IPS-18c (cell line): ENCODE measurements around the gene PTCD2.
"Not testable (repeated sequence)": the region's sequence is repeated elsewhere in the genome, so short reads cannot be mapped to it uniquely, and the experiment has no call there.

ENCODE experiments used
- H3K4me3 ChIP-seq: 2 replicates; pipeline ENCODE4 v1.7.0; 2013; ENCODE audit warnings: low read depth, mild to moderate bottlenecking, low read length, moderate library complexity; ENCODE audit not compliant: insufficient read depth
- H3K9me3 ChIP-seq: one replicate; pipeline ENCODE4 v1.6.1; 2013; ENCODE audit warnings: mild to moderate bottlenecking, low read length, moderate library complexity; ENCODE audit not compliant: control insufficient read depth, insufficient read depth

The PTCD2 gene

DNA sequence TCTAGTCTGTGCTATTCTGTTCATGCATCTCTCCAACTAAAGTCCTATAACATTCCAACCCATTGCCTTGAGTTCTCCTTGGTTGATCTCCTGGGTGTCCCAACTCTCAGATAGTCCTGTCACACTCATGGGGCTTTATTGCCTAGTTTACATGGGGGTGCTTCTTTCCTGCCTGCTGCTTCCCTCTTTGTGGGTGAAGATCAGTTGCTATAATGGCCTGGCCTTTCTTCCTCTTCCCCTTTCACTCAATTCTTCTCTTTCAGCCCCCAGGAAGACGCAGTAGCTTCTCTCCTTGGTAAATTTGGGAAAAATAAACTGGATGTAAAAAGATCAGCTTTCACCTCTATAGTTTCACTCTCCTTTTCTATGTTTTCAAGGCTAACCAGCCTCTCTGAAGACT lies 66.5 kb downstream of the PTCD2 start:
- Histone ChIP-seq H3K9me3 (no peaks in the 10 kb centered on the region), H3K4me3 (no peak overlapping the region)

DNA sequence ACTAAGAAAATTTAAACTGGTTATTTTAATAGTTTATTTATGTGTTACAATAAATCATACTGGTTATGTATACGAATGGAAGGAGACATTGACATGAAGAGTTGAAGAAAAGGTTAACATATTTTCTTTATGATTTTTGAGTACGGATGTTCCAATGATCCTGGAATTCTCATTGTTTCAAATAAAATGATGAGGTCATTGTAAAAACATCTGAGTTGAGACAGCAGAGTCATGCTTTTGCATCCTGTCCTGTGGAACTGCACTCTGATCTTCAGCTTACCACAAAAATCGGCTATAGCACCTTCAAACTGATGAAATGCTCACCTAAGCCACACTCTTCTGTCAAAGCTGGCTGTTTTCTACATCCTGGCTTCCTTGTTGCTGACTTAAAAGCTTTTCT lies 67.8 kb downstream of the PTCD2 start:
- Histone ChIP-seq H3K4me3 (no peak overlapping the region), H3K9me3 (no peaks in the 10 kb centered on the region)

DNA sequence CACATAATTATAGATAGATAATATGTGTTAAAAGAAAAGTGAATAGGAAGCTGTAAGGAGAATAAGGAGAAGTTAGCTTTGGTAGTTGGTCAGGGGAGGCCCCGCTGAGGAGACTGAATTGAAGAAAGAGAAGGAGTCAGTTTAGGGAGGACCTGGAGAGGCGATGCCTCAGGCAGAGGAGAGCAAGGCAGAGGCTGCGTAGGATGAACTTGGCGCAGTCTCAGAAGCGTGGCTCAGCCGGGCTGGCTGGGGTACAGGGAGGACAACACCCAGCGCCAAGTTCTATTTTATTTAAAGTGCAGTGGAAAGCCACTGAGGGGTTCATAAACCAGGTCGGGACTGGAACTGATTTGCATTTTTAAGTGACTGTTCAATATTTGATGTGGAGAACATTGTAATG lies 68.5 kb downstream of the PTCD2 start:
- no peaks in the 10 kb centered on the region for H3K9me3 ChIP-seq
- H3K4me3 ChIP-seq: no peak overlapping the region

DNA sequence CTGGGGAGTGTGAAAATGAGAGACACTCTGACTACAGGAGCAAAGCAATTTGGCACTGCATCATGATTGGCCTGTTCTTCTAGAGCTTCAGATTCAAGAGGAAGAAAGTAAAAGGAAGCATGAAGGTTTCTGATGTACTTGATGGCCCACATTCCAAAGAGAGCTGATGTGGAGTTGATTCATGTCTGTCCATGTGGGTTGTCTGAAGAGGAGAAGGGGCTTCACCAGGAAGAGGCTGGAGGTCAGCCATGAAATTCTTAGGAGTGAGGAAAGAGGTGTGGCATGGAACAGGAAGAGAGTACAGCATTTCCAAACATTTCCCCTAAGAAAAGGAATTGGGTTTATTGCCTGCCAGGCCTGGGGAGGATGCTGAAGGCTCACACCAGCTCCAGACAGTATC lies 70.7 kb downstream of the PTCD2 start:
- Histone ChIP-seq H3K4me3 (no peak overlapping the region), H3K9me3 (no peaks in the 10 kb centered on the region)

DNA sequence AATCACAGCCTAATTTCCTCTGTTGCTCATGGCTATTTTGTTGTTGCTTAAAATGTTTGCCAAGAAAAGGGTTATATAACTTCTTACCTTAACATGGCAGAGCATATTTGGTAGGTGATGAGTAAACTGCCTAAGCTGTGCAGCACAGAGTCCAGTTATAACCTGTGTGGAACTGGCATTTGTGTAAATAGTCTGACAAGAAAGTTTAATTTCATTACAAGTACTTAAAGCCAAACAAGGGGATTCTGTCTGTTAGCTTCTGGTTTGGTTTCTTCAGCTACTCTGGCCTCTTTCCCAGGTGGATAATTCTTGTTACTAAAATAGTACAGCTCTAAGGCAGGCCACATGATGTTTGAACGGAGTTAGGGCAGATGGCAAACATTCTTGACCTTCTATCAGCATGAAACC lies 72.2 kb downstream of the PTCD2 start:
- H3K9me3 ChIP-seq: no peaks in the 10 kb centered on the region
- H3K4me3 ChIP-seq: no peak overlapping the region

DNA sequence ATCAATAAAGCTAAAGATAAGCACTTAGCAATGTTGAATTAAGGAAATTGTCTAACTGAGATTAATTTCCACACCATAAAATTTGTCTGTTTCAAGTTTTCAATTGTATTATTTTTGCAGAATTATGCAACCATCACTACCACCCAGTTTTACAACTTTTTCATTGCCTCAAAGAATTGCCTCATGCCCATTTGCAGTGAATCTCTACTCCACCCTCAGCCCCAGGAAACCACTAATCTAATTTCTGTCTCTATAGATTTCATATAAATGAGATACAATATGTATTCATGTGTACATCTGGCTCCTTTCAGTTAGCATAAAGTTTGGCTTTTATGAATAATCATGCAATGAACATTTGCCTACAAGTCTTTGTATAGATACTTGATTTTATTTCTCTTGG lies 72.9 kb downstream of the PTCD2 start:
- Histone ChIP-seq H3K9me3 (no peaks in the 10 kb centered on the region), H3K4me3 (no peak overlapping the region)

DNA sequence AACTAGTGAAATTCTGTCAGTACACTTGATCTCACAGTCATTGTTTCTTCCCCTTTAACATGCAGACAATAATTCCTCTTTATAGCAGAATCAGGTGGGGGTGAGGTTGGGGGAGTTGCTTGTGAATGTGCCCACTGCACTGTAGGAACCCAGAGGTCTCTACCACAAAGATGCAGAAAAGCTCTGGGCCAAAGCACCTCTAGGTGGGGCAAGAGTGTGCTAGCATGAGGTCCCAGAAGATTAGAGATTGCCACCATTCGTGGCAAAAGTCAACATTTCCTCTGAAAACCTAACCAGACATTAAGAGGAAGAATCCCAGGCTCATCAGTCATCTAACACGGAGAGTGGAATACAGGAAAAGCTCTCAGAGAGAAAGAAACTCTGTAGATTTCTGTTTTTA lies 74.5 kb downstream of the PTCD2 start:
- Histone ChIP-seq H3K9me3 (no peaks in the 10 kb centered on the region), H3K4me3 (no peak overlapping the region)

DNA sequence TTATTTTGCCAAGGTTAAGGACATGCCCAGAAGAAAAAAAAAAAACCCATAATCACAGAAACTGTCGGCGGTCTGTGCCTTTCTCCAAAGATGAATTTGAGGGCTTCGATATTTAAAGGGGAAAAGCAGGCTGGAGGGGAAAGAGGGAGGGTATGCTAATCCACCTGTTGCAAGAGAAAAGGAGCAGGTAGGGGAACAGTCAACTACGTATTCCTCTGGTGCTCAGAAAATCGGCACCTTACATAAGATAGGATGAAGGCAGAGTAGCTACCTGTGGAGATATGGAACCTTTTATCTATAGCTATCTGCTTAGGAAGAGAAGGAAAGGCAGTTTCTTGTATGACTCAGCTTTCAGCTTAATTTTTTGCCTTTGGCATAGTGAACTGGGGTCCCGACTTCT lies 77.7 kb downstream of the PTCD2 start:
- Histone ChIP-seq H3K9me3 (no peaks in the 10 kb centered on the region), H3K4me3 (no peak overlapping the region)

DNA sequence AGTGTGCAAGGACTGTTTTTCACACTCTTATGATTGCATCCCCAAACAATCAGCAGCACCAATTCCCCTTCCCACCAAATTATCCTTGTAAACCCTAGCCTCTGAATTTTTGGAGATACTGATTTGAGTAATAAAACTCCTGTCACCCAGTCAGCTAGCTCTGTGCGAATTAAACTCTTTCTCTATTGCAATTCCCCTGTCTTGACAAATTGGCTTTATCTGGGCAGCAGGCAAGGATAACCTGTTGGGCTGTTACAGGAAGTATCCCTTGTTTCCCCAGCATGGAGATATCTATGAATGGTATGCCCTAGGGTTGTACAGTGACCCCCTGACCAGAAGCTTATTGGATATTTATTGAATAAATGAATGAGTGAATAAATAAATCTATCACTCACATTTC lies 80.8 kb downstream of the PTCD2 start:
- Histone ChIP-seq H3K9me3 (no peaks in the 10 kb centered on the region), H3K4me3 (no peak overlapping the region)

DNA sequence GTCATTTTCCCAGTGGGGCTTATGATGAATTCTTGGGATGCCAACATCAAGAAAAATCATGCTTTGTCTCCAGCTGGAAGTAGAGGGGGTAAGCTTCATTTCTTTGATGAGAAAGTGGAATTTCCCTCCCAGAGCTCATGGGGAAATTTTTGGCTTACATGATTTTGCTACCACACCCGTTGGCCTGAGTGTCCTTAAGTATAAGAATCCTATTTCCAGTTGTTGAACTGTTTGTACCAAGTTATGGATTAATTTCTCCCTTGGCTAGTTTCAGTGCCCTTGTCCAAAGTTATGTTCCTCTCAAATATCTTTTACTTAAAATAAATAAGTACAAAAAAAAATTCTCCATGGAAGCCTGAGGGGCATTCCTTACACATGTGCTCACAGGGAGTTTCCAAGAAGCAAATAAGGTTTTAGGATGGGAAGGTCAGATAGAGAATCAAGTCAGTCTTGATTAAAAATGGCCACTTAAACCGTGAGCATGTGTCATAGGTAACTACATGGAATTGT lies 82.3 kb downstream of the PTCD2 start:
- H3K4me3 ChIP-seq: no peak overlapping the region
- no peaks in the 10 kb centered on the region for H3K9me3 ChIP-seq

DNA sequence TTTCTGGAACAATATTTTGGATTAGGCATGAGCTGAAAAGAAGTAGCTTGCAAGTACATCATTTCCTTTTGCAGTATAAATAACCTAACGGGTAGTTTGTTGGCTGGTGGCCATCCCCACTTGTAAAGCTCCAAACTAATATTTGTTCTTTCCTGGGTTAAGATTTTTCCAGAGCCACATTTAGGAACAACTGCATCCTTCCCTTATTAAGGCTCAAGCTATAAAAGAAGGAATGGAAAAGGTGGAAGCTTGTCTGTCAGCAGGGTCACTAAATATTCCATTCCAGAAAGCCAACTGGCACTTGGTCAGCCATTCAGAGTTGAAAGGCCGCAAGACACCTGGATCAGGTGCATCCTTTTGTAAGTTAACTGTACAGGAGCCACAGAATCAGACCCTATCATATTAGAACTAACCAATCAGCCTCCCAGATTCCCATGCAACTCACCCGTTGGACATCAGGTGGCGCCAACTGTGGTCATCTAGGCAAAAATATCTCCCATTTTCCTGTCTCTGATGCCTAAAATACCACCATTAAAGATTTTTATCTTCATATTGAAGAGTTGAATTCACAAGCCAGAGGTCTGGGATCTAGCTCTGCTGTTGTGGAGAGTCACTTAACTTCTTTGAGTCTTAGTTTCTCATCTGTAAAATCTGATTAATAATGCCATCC lies 82.9 kb downstream of the PTCD2 start:
- Histone ChIP-seq H3K4me3 (no peak overlapping the region), H3K9me3 (no peaks in the 10 kb centered on the region)

DNA sequence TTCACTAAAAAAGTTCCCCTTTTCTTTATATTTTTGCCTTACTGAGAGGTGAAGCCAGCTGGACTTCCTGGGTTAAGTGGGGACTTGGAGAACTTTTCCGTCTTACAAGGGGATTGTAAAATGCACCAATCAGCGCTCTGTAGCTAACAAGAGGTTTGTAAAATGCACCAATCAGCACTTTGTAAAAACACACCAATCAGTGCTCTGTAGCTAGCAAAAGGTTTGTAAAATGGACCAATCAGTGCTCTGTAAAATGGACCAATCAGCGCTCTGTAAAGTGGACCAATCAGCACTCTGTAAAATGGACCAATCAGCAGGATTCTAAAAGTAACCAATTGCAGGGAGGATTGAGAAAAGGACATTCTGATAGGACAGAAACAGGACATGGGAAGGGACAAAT lies 84.6 kb downstream of the PTCD2 start:
- H3K4me3 ChIP-seq, H3K9me3 ChIP-seq: not testable (repeated sequence)

DNA sequence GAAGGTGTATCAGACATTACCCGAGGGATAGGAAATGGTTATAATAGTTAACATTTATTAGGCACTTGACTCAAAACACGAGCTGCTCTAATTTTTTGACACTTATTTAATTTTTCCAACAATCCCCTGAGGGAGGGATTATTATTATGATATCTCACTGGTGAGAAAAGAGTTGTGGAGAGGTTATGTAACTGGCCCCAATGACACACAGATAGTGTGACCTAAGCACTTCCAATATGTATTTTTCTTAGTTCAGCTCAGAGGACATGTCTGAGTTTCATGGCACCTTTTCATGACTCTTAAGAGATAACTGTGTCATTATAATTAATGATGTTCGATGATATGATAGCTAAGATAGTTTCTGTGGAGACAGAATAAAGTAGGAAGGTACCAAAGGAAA lies 86.9 kb downstream of the PTCD2 start:
- H3K9me3 ChIP-seq: no peaks in the 10 kb centered on the region
- no peak overlapping the region for H3K4me3 ChIP-seq

DNA sequence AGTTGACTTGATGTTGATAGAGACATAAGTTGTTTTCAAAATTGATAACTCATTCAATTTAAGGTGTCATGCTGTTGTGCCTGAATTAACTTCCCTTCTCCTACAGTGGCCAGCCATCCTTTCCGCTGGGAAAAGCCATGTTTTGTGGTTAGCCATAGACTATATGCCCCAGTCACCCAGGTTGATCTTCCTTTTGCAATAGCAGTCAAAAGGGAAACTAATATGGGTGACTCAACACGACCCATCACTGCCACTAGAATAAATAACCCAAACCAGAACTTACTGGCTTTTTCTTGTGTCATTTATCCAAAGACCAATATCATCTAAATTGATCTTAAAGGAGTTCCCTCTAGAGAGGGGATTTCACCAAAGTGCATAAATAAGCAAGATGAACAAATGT lies 87.4 kb downstream of the PTCD2 start:
- no peaks in the 10 kb centered on the region for H3K9me3 ChIP-seq
- H3K4me3 ChIP-seq: no peak overlapping the region

DNA sequence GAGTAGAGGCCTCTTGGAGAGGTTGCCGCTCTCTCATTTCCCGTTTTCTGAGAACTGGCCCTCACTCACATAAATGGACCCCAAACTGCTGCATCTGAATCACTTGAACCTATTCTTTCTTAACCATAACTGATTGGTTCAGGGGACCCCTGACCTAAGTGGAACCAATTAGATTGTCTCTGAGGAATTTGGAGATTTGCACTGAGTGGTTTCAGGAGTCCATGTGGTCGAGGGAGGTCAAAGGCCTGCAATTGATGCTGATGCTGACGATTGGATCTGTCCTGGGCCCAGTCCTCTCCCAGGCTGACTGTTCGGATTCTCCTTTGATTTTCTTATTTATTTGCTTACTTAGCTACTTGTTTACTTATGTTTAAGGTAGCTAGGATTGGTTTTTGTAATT lies 88.0 kb downstream of the PTCD2 start:
- Histone ChIP-seq H3K4me3 (no peak overlapping the region), H3K9me3 (no peaks in the 10 kb centered on the region)

DNA sequence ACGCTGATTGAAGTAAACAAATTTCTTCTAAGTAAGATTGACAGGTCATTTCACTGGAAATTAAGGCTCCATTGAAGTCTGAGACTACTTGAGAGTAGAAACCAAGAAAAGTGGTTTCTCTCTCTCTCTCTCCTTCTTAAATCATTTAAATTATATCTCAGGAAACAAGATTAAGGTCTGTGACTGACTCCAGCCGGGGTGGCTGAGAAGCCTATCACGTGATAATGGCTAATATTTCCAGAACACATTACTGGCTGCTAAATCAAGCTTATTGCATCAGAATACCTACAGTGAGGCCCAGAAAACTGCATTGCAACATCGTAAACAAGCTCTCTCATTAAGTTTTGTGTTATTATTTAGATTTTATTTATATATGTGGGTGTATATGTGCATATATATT lies 88.4 kb downstream of the PTCD2 start:
- Histone ChIP-seq H3K4me3 (no peak overlapping the region), H3K9me3 (no peaks in the 10 kb centered on the region)

DNA sequence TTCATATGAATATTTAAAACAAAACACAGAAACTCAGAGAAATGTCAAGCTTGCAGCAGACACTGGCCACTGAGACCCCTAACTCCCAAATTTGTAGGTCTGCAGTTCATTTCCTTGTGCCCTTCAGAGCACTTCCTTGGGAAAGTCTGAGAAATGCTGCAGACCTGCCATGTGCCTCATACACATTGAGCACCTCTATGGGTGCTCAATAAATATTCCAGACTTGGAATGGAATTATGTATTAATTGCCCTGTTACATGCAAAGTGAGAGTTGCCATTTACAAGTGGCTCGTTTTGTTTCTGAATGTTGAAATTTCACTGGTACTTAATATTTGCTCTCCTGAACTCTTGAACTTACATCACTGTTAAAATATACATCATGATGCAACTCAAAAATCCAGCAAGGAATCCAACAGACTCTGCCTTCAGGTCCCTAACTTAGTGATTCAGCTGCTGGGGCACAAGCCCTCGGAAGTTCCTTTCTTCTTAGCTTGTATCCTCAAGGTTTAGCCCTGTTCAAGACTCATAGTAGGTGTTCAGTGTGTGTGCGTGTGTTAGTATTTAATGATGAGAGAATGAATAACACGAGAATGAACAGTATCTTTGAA lies 90.6 kb downstream of the PTCD2 start:
- Histone ChIP-seq H3K9me3 (no peaks in the 10 kb centered on the region), H3K4me3 (no peak overlapping the region)

DNA sequence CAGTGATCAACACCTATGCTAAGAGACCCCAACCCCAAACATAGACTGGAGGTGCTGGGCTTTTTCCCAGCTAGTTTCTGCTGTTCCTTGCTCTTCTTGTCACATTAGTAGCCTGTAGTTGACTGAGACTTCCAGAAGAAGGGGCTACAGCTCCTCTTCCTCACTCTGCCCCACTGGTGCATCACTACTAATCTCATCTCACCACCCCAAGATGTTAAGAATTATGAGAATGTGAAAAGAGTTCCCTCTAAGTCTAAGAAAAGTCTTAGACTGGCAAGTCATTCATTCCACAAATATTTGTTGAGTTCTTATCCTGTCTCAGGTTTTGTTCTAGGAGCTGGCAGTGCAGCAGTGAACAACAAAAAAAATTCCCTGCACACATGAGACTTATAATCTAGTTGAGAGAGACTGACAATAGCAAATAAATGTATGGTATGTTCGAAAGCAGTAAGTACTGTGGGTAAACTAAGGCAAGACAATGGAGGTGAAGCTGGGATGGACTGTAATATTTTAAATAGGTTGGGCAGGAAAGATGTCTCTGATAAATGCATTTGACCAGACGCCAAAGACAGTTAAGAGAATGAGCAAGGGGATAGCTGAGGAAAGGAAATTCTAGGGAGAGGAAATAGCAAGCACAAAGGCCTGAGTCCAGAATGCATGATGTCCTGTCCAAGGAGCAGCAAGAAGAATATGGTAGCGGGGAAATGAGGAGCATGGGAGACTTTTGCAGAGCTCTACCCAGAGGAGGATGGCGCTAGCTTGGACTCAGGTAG lies 92.3 kb downstream of the PTCD2 start:
- H3K9me3 ChIP-seq: no peaks in the 10 kb centered on the region
- H3K4me3 ChIP-seq: no peak overlapping the region
